CD1c-positive myeloid dendritic cell (primary cell): ENCODE results near the gene ADGRL3.
A peak's percentile ranks its signal among the peaks of the same experiment; 100 is the strongest.
"Not testable (repeated sequence)": the region's sequence is repeated elsewhere in the genome, so short reads cannot be mapped to it uniquely, and the experiment has no call there.

Source experiments
- DNase-seq: peaks from one replicate; pipeline ENCODE4 v3.0.0-alpha.2; 2016; ENCODE audit errors: extremely low spot score

The ADGRL3 gene

DNA sequence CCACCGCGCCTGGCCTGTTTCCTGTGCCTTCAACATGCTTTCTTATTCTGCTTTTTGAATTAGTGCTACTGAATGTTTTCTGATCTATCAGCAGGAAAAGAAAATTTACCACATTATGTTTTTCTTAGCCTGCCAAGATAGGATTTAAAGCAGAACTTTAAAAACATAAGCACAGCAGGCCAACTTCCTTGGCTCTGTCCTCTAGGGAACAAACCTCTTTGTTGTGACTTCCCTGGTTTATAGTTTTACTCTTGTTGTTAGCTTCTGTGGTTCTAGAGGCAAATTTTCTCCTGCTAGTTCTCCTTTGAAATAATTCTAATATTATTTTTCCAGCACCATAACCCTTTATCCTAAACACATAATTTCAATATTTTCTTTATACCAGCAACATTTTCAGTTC lies 605.1 kb downstream of the ADGRL3 start:
- no peak for DNase-seq

- DNase-seq, result no peak
These were observed 605.9 kb downstream of the ADGRL3 start for GRCh38 chr4:61805979-61806378.

DNA sequence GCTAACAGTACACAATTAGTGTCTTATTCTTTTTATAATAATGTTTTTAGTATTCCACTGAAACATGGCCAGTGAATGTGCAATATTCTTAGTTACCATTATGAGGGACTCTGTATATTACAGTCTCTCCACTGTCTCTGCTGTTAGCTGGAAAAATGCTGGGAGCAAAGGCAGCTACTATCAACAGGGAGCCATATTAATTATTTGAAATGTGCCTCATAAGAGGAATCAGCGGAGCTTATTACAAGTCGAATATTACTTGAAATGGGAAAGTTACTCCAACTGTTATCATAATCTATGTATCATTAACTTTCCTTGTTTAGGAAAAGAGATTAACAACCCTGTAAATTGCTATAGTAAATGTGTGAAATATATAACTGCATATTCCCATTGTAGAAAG lies 612.0 kb downstream of the ADGRL3 start:
- no peak for DNase-seq

GRCh38 chr4:61817071-61817470 lies 616.9 kb downstream of the ADGRL3 start:
- no peak for DNase-seq

GRCh38 chr4:61820136-61820535 lies 620.0 kb downstream of the ADGRL3 start:
- no peak for DNase-seq

GRCh38 chr4:61824454-61824853 lies 624.3 kb downstream of the ADGRL3 start:
- no peak for DNase-seq

- no peak for DNase-seq
These were observed 627.8 kb downstream of the ADGRL3 start for GRCh38 chr4:61827907-61828391.

- no peak for DNase-seq
These were observed 628.8 kb downstream of the ADGRL3 start for GRCh38 chr4:61828960-61829359.

DNA sequence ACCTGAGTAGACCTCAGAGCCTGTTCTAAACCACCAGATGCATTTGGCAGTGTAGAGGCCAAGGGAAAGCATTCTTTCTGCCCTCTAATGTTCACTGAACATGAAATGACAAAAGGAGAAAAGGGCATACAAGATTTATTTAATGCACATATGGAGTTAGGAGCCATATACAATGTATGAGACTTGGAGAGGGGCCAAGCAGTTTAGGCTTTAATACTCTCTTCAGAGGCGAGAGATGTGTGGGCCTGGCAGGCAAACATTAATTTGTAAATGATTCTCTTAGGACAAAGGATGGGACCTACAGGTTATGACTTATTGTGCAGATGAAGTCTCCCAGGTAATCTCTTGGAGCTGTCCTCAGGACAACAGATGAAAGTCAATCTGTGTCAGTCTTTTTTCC lies 631.9 kb downstream of the ADGRL3 start:
- no peak for DNase-seq

DNA sequence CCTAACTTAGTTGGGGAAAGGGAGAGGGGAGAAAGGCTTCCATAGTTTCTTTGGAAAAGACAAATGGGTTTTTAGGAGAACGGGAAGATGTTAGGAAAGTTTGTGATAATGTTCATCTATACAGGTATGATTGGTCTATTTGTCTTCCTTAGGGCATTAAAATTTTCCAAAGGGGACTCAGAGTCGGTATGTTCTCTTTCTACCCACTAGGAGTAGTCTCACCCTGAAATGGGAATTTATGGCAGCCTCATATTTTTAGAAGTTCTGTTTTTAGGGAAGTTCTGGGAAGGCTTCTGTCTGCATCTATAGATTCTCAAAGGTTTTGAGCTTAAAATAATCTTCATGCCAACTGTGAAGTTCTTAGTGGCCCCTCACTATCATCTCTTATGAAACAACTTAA lies 637.3 kb downstream of the ADGRL3 start:
- DNase-seq, result no peak

- no peak for DNase-seq
These were observed 637.9 kb downstream of the ADGRL3 start for GRCh38 chr4:61838072-61838471.

GRCh38 chr4:61841714-61842113 lies 641.6 kb downstream of the ADGRL3 start:
- no peak for DNase-seq

DNA sequence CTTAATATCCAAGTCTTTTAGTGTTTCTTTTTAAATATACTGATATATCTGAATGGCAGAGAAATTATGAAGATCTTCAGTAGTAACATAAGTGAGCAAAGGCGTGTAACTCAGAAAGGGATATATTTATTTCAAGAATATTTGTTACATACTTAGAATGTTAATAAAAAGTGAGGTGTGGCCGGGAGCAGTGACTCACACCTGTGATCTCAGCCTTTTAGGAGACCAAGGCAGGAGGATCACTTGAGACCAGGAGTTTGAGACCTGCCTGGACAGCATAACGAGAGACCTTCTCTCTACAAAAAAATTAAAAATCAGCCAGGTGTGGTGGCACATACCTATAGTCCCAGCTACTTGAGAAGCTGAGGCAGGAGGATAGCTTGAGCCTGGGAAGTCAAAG lies 651.0 kb downstream of the ADGRL3 start:
- no peak for DNase-seq

DNA sequence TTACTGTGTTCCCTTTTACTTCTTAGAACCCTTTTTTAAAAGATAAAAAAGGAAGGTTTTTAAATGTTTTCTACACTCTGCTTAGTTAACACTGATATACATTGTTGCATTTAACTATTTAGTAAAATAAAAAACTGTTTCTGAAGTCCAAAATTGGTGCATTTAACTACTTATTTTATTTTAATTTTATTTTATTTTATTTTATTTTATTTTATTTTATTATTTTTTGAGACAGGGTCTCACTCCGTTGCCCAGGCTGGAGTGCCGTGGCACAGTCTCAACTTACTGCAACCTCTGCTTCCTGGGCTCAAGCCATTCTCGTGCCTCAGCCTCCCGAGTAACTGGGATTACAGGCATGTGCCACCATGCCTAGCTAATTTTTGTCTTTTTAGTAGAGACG lies 652.0 kb downstream of the ADGRL3 start:
- DNase-seq, result not testable (repeated sequence)

DNA sequence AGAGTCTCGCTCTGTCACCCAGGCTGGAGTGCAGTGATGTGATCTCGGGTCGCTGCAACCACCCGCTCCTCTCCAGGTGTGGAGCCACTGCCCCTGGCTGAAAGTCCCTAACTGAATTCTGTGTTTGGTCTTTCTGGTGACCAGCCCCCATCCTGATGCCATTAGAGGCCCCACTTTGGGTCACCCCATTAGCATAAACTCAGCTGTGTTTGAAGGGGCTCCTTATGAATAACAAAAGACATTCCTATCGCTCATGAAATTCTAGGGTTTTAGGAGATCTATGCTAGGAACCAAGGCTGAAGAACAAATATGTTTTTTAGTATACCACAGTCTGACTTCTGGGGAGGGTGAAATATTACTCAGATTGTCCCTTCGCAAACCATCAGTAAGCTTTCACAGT lies 652.9 kb downstream of the ADGRL3 start:
- no peak for DNase-seq

- DNase-seq, result no peak
These were observed 660.2 kb downstream of the ADGRL3 start for GRCh38 chr4:61860376-61860775.

GRCh38 chr4:61864286-61864685 lies 664.2 kb downstream of the ADGRL3 start:
- DNase-seq, result no peak

- no peak for DNase-seq
These were observed 666.4 kb downstream of the ADGRL3 start for GRCh38 chr4:61866378-61867030.

- no peak for DNase-seq
These were observed 672.9 kb downstream of the ADGRL3 start for GRCh38 chr4:61872983-61873382.

GRCh38 chr4:61877266-61877665 lies 677.1 kb downstream of the ADGRL3 start:
- DNase-seq, result no peak

DNA sequence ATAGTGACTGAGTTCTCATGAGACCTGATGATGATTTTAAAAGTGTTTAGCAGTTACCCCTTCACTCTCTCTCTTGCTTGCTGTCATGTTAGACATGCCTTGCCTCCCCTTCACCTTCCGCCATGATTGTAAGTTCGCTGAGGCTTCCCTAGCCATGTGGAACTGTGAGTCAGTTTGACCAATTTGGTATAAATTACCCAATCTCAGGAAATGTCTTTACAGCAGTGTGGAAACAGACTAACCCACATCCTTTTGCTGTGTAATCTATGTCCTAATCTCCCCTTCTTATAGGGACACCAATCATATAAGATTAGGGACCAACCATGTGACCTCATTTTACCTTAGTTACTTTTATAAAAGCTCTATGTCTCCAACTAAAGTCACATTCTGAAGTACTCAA lies 677.8 kb downstream of the ADGRL3 start:
- DNase-seq, result peak; percentile 4

DNA sequence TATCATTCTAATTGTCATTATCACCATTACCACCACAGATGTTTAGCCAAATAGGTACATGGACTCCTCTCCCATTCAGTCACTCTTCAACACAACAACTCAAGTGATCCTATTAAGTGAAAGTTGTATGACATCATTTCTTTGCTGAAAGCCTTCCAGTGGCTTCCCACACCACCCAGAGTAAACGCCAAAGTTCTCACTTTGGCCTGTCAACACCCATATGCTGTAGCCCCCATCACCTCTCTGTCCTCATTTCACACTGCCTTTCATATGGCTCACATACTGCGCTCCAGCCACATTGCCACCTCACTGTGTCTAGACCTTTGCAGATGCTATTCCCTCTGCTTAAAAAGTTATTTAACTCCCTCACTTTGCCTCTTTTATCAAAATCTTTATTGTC lies 682.3 kb downstream of the ADGRL3 start:
- no peak for DNase-seq

DNA sequence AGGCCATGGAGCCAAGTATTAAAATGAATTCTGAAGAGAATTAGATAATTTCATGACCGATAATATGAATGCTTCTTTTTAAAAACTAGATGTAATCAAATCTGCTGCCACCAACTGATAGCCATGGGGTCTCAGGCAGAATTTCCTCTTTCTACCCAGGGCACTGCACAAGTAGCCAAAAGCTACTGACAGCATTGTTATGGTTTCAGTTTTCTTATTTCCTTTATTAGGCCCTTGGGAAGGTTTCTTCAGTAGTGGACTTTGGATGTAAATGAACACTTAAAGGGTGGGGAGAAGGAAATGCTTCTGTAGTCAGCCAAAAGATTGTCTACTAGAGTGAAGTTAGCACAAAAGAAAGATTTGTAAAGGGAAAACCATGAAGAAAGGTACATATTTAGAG lies 686.0 kb downstream of the ADGRL3 start:
- DNase-seq, result no peak

- DNase-seq, result no peak
These were observed 689.0 kb downstream of the ADGRL3 start for GRCh38 chr4:61889117-61889516.
